Measurements from ENCODE around the gene TBC1D10A.

DNA sequence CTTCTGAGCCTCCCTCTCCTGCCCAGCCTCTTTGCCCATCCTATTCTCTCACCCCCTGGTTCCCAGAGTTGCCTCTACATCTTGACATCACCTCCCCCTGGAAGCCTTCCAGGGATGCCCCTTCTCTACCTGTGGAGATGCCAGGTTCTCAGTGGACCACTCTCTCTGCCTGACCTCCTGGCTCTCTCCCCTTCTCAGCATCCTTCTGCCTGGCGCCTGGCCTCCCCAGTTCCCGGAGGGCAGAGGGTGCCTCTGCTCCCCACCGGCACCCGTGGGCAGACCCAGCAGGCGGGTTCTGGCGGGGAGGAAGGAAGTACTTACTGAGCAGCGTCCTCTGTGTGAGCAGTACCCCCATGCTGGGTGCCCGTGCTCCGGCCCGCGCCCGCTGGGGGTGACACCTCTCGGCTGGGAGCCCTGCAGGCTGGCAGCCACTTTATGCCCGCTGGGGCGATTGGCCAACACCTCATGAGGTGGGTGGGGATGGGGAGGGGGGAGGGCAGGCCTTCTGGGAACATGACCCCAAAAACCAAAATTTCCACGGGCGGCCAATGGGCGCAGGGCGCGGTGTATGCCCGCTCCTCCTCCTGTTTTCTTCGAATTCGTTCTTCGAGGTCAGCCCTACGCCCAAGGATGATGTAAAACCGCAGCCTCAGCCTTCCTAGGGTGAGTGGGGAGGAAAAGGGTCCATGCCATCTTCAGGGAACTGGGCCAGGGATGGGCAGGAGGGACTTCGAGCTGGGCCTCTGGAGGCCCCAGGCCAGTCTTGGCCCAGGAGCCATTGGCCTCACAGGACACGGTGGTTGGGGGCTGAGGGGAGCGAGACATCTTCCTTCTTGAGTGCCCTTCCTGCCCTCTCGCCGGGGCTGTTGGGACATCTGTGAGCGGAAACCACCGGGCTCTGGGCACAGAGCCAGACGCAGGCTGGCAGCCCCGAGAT is 60.0 kb downstream of the TBC1D10A start, which contains the start of gene OSM:
- TF ChIP-seq, protein P1, sequence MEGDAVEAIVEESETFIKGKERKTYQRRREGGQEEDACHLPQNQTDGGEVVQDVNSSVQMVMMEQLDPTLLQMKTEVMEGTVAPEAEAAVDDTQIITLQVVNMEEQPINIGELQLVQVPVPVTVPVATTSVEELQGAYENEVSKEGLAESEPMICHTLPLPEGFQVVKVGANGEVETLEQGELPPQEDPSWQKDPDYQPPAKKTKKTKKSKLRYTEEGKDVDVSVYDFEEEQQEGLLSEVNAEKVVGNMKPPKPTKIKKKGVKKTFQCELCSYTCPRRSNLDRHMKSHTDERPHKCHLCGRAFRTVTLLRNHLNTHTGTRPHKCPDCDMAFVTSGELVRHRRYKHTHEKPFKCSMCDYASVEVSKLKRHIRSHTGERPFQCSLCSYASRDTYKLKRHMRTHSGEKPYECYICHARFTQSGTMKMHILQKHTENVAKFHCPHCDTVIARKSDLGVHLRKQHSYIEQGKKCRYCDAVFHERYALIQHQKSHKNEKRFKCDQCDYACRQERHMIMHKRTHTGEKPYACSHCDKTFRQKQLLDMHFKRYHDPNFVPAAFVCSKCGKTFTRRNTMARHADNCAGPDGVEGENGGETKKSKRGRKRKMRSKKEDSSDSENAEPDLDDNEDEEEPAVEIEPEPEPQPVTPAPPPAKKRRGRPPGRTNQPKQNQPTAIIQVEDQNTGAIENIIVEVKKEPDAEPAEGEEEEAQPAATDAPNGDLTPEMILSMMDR (optimal IDR thresholded peaks at IDR 0.05 in 1 of 3, IDR thresholded peaks at IDR 0.05 in 1 of 3, conservative IDR thresholded peaks at IDR 0.05 in 1 of 3; ENCODE audit: extremely low read depth in 1 of 3, insufficient read depth in 2 of 3, low read length in 3 of 3), result no peak
- TF ChIP-seq EZH2 (IDR thresholded peaks at IDR 0.05; ENCODE audit: low read length), result no peak

All from keratinocyte (primary cell).